ENCODE results near the gene IL4R.

The IL4R gene

GRCh38 chr16:27315333-27316037, 1.7 kb downstream of the IL4R start:
- DNase-seq (ENCODE audit: low read depth) = peak; percentile 54

- no peak for DNase-seq (ENCODE audit: low read depth)
Measured at GRCh38 chr16:27316038-27316680, 2.4 kb downstream of the IL4R start.

GRCh38 chr16:27317320-27317719, 3.5 kb downstream of the IL4R start:
- no peak for DNase-seq (ENCODE audit: low read depth)

GRCh38 chr16:27317738-27318391, 4.1 kb downstream of the IL4R start:
- DNase-seq (ENCODE audit: low read depth) = no peak

- no peak for DNase-seq (ENCODE audit: low read depth)
Measured at GRCh38 chr16:27318392-27319256, 4.8 kb downstream of the IL4R start.

GRCh38 chr16:27319257-27319965, 5.6 kb downstream of the IL4R start:
- DNase-seq (ENCODE audit: low read depth) = no peak

- DNase-seq (ENCODE audit: low read depth) = no peak
Measured at GRCh38 chr16:27320261-27321012, 6.7 kb downstream of the IL4R start.

GRCh38 chr16:27321013-27321915, 7.5 kb downstream of the IL4R start:
- peak; percentile 48 for DNase-seq (ENCODE audit: low read depth)

GRCh38 chr16:27322858-27323780, 9.3 kb downstream of the IL4R start:
- DNase-seq (ENCODE audit: low read depth) = no peak

- DNase-seq (ENCODE audit: low read depth) = no peak
Measured at GRCh38 chr16:27323781-27324561, 10.2 kb downstream of the IL4R start.

GRCh38 chr16:27324851-27325301, 11.1 kb downstream of the IL4R start:
- no peak for DNase-seq (ENCODE audit: low read depth)

- DNase-seq (ENCODE audit: low read depth) = no peak
Measured at GRCh38 chr16:27325736-27326135, 12.0 kb downstream of the IL4R start.

GRCh38 chr16:27326251-27326650, 12.5 kb downstream of the IL4R start:
- no peak for DNase-seq (ENCODE audit: low read depth)

- peak; percentile 97 for DNase-seq (ENCODE audit: low read depth)
Measured at GRCh38 chr16:27326738-27327585, 13.2 kb downstream of the IL4R start.

- no peak for DNase-seq (ENCODE audit: low read depth)
Measured at GRCh38 chr16:27327586-27327915, 13.8 kb downstream of the IL4R start.

- DNase-seq (ENCODE audit: low read depth) = no peak
Measured at GRCh38 chr16:27328937-27329336, 15.2 kb downstream of the IL4R start.

Data from EH (cell line).